Effector CD8-positive, alpha-beta T cell (primary cell): Measurements from ENCODE around the gene WASL.
"Not testable (repeated sequence)": the region's sequence is repeated elsewhere in the genome, so short reads cannot be mapped to it uniquely, and the experiment has no call there.

Source experiments
- DNase-seq: peaks from one replicate; lab custom pipeline; 2025; lab: John Stamatoyannopoulos, UW

WASL gene

GRCh38 chr7:123660514-123661354 lies 88.1 kb downstream of the WASL start:
- DNase-seq, result no peak

- no peak for DNase-seq
Measured at GRCh38 chr7:123658023-123658422, 90.8 kb downstream of the WASL start.

- no peak for DNase-seq
Measured at GRCh38 chr7:123657304-123657685, 91.5 kb downstream of the WASL start.

GRCh38 chr7:123656544-123657303 lies 92.1 kb downstream of the WASL start:
- no peak for DNase-seq

- DNase-seq, result no peak
Measured at GRCh38 chr7:123655614-123656013, 93.2 kb downstream of the WASL start, which contains the start of gene LMOD2. Gene LMOD2 (plus strand): TSS chr7:123655866. CDS start chr7:123655964, 98 bp downstream.

- DNase-seq, result no peak
Measured at GRCh38 chr7:123653162-123653561, 95.6 kb downstream of the WASL start.

GRCh38 chr7:123652406-123652805 lies 96.4 kb downstream of the WASL start:
- no peak for DNase-seq

- DNase-seq, result no peak
Measured at GRCh38 chr7:123650595-123650994, 98.2 kb downstream of the WASL start.

- no peak for DNase-seq
Measured at GRCh38 chr7:123649964-123650363, 98.8 kb downstream of the WASL start.

GRCh38 chr7:123647106-123647730 lies 101.6 kb downstream of the WASL start:
- DNase-seq, result no peak

GRCh38 chr7:123645516-123645915 lies 103.3 kb downstream of the WASL start:
- no peak for DNase-seq

GRCh38 chr7:123643495-123644441 lies 105.0 kb downstream of the WASL start:
- DNase-seq, result no peak

GRCh38 chr7:123641901-123642300 lies 106.9 kb downstream of the WASL start:
- DNase-seq, result no peak

- DNase-seq, result no peak
Measured at GRCh38 chr7:123640583-123640982, 108.2 kb downstream of the WASL start.

- no peak for DNase-seq
Measured at GRCh38 chr7:123639631-123640030, 109.2 kb downstream of the WASL start.

- DNase-seq, result no peak
Measured at GRCh38 chr7:123637878-123638277, 110.9 kb downstream of the WASL start.

- DNase-seq, result no peak
Measured at GRCh38 chr7:123637203-123637602, 111.6 kb downstream of the WASL start.

- no peak for DNase-seq
Measured at GRCh38 chr7:123635551-123636359, 113.0 kb downstream of the WASL start.

GRCh38 chr7:123634011-123634573 lies 114.7 kb downstream of the WASL start:
- DNase-seq, result not testable (repeated sequence)

- DNase-seq, result no peak
Measured at GRCh38 chr7:123633553-123633952, 115.2 kb downstream of the WASL start.
